Measurements from ENCODE around the gene KLHL10. TPM values are rescaled to one million over a fixed set of nuclear protein-coding genes. Genes with fewer than 3 reads are reported as not detected.
A peak's percentile ranks its signal among the peaks of the same experiment; 100 is the strongest.

The KLHL10 gene
- total RNA-seq, 2 experiments from 2014 or later = not detected

- Mint-ChIP-seq H3K4me1 (ENCODE audit: low read depth) (peaks cover 30% of the 10 kb centered on the region), H3K27me3 (no peaks in the 10 kb centered on the region), H3K9me3 (no peaks in the 10 kb centered on the region), H3K4me3 (peak overlapping the region; percentile 55), H3K36me3 (ENCODE audit: low read depth) (peaks cover 7% of the 10 kb centered on the region), H3K27ac (no peak overlapping the region)
- H3K27ac ChIP-seq (ENCODE audit: low read depth in 1 of 2, low read length in 2 of 2) = no peak overlapping the region
- H3K4me1 ChIP-seq (ENCODE audit: insufficient read depth, low read length) = peaks cover 49% of the 10 kb centered on the region
- no peak overlapping the region for H3K4me3 ChIP-seq (ENCODE audit: low read length)
- no peaks in the 10 kb centered on the region for H3K9me3 ChIP-seq (ENCODE audit: control insufficient read depth in 1 of 2, insufficient read depth in 1 of 2, low read length in 2 of 2)
- ATAC-seq (ENCODE audit: poor library complexity) (no peak), DNase-seq (no peak)
- CTCF ChIA-PET = interaction anchor here (0.6 kb wide), 1 partner anchor 1155 kb away, joined by 3 read pairs; no protein-coding TSS in a partner anchor
- no peak for TF ChIP-seq CTCF (IDR thresholded peaks at IDR 0.05)
- no peaks in the 10 kb centered on the region for H3K27me3 ChIP-seq (ENCODE audit: control insufficient read depth in 1 of 2, insufficient read depth in 2 of 2, low read length in 2 of 2)
- POLR2A ChIA-PET = no interaction called here
- intact Hi-C loops (cut with DNase I, micrococcal nuclease) = no loop called here
- H3K36me3 ChIP-seq (ENCODE audit: insufficient read depth, low read length) = no peaks in the 10 kb centered on the region
Measured at GRCh38 chr17:41860254-41860931, 22.8 kb downstream of the KLHL10 start.

GRCh38 chr17:41863074-41863848 lies 25.6 kb downstream of the KLHL10 start:
- peak; percentile 27 for ATAC-seq (ENCODE audit: poor library complexity)
- Mint-ChIP-seq H3K27me3 (no peaks in the 10 kb centered on the region), H3K4me3 (no peak overlapping the region), H3K27ac (no peak overlapping the region), H3K9me3 (no peaks in the 10 kb centered on the region), H3K36me3 (ENCODE audit: low read depth) (peaks cover 12% of the 10 kb centered on the region), H3K4me1 (ENCODE audit: low read depth) (peaks cover 30% of the 10 kb centered on the region)
- ChIA-PET POLR2A (interaction anchor here (1.4 to 3.8 kb wide), 4 partner anchors 52 to 174 kb away, joined by 5 to 20 read pairs (median 12); partner anchors contain the start of genes ACLY, EIF1 and P3H4), CTCF (interaction anchor here (3.0 kb wide), 1 partner anchor 52 kb away, joined by 15 read pairs; the partner anchor contains the start of gene P3H4)
- intact Hi-C loops (cut with DNase I, micrococcal nuclease) = no loop called here
- DNase-seq = peak in 8 of 14 experiments; percentile 2 to 60 (median 22)
- Histone ChIP-seq H3K4me1 (ENCODE audit: insufficient read depth, low read length) (peaks cover 48% of the 10 kb centered on the region), H3K27me3 (ENCODE audit: control insufficient read depth in 1 of 2, insufficient read depth in 2 of 2, low read length in 2 of 2) (no peaks in the 10 kb centered on the region), H3K9me3 (ENCODE audit: control insufficient read depth in 1 of 2, insufficient read depth in 1 of 2, low read length in 2 of 2) (no peaks in the 10 kb centered on the region), H3K4me3 (ENCODE audit: low read length) (peak overlapping the region; percentile 95), H3K36me3 (ENCODE audit: insufficient read depth, low read length) (peaks cover 8% of the 10 kb centered on the region), H3K27ac (ENCODE audit: low read depth in 1 of 2, low read length in 2 of 2) (no peak overlapping the region)
- TF ChIP-seq CTCF (IDR thresholded peaks at IDR 0.05) = no peak

- Mint-ChIP-seq H3K4me3 (no peak overlapping the region), H3K27me3 (no peaks in the 10 kb centered on the region), H3K36me3 (ENCODE audit: low read depth) (peaks cover 24% of the 10 kb centered on the region), H3K4me1 (ENCODE audit: low read depth) (peaks cover 26% of the 10 kb centered on the region), H3K9me3 (no peaks in the 10 kb centered on the region), H3K27ac (no peak overlapping the region)
- no peak for TF ChIP-seq CTCF (IDR thresholded peaks at IDR 0.05)
- H3K27ac ChIP-seq (ENCODE audit: low read depth in 1 of 2, low read length in 2 of 2) = peak overlapping the region; percentile 79 to 87
- H3K36me3 ChIP-seq (ENCODE audit: insufficient read depth, low read length) = peaks cover 12% of the 10 kb centered on the region
- H3K27me3 ChIP-seq (ENCODE audit: control insufficient read depth in 1 of 2, insufficient read depth in 2 of 2, low read length in 2 of 2) = no peaks in the 10 kb centered on the region
- ATAC-seq (ENCODE audit: poor library complexity) = no peak
- ChIA-PET CTCF (interaction anchor here (1.0 to 3.0 kb wide), 3 partner anchors 53 to 202 kb away, joined by 3 to 15 read pairs (median 5); partner anchors contain the start of genes CNP and P3H4), POLR2A (interaction anchor here (0.7 to 3.8 kb wide), 13 partner anchors 8 to 175 kb away, joined by 3 to 20 read pairs (median 5); partner anchors contain the start of genes ACLY, EIF1, NT5C3B and ODAD4)
- DNase-seq = no peak
- H3K9me3 ChIP-seq (ENCODE audit: control insufficient read depth in 1 of 2, insufficient read depth in 1 of 2, low read length in 2 of 2) = no peaks in the 10 kb centered on the region
- H3K4me1 ChIP-seq (ENCODE audit: insufficient read depth, low read length) = peaks cover 48% of the 10 kb centered on the region
- H3K4me3 ChIP-seq (ENCODE audit: low read length) = peak overlapping the region; percentile 95
- intact Hi-C loops (cut with DNase I, micrococcal nuclease) = no loop called here
Measured at GRCh38 chr17:41864498-41864835, 26.8 kb downstream of the KLHL10 start.

Data from CD4-positive, alpha-beta T cell (primary cell).